Measurements from ENCODE around the gene BIRC6. TPM values are rescaled to one million over a fixed set of nuclear protein-coding genes. Genes with fewer than 3 reads are reported as not detected.
"Not testable (repeated sequence)": the region's sequence is repeated elsewhere in the genome, so short reads cannot be mapped to it uniquely, and the experiment has no call there.

BIRC6 gene
- total RNA-seq, 2 experiments from 2014 or later: 95.0 to 103 TPM

GRCh38 chr2:32430804-32431203, 74.0 kb downstream of the BIRC6 start:
- DNase-seq: no peak
- H3K36me3 Mint-ChIP-seq (ENCODE audit: low read depth): peaks cover 45% of the 10 kb centered on the region
- H3K27me3 Mint-ChIP-seq: no peaks in the 10 kb centered on the region
- H3K27ac Mint-ChIP-seq: no peak overlapping the region
- CTCF ChIA-PET: no interaction called here
- no peaks in the 10 kb centered on the region for H3K9me3 Mint-ChIP-seq
- POLR2A ChIA-PET: no interaction called here
- H3K4me1 Mint-ChIP-seq: peaks cover 15% of the 10 kb centered on the region
- no peak overlapping the region for H3K4me3 Mint-ChIP-seq

GRCh38 chr2:32436150-32436549, 79.3 kb downstream of the BIRC6 start:
- CTCF ChIA-PET: no interaction called here
- H3K27ac Mint-ChIP-seq: peak overlapping the region; percentile 58

GRCh38 chr2:32442020-32442467, 85.2 kb downstream of the BIRC6 start:
- POLR2A ChIA-PET: no interaction called here
- peaks cover 60% of the 10 kb centered on the region for H3K36me3 Mint-ChIP-seq (ENCODE audit: low read depth)

More at GRCh38 chr2:32436150-32436549, 79.3 kb downstream of the BIRC6 start:
- H3K4me3 Mint-ChIP-seq: no peak overlapping the region
- no peaks in the 10 kb centered on the region for H3K27me3 Mint-ChIP-seq
- H3K36me3 Mint-ChIP-seq (ENCODE audit: low read depth): peaks cover 57% of the 10 kb centered on the region
- peaks cover 4% of the 10 kb centered on the region for H3K4me1 Mint-ChIP-seq
- DNase-seq: no peak
- H3K9me3 Mint-ChIP-seq: no peaks in the 10 kb centered on the region
- POLR2A ChIA-PET: no interaction called here

GRCh38 chr2:32446369-32446768, 89.5 kb downstream of the BIRC6 start:
- no peaks in the 10 kb centered on the region for H3K27me3 Mint-ChIP-seq
- no peaks in the 10 kb centered on the region for H3K9me3 Mint-ChIP-seq
- peaks cover 48% of the 10 kb centered on the region for H3K36me3 Mint-ChIP-seq (ENCODE audit: low read depth)
- ChIA-PET CTCF (interaction anchor here (0.7 kb wide), 1 partner anchor 28 kb away, joined by 4 read pairs; no protein-coding TSS in a partner anchor), POLR2A (no interaction called here)
- no peak overlapping the region for H3K4me3 Mint-ChIP-seq
- DNase-seq: no peak
- no peaks in the 10 kb centered on the region for H3K4me1 Mint-ChIP-seq
- H3K27ac Mint-ChIP-seq: no peak overlapping the region

More at GRCh38 chr2:32442020-32442467, 85.2 kb downstream of the BIRC6 start:
- DNase-seq: no peak
- CTCF ChIA-PET: interaction anchor here (0.6 to 0.8 kb wide), 2 partner anchors 25 to 29 kb away, joined by 3 to 4 read pairs; no protein-coding TSS in a partner anchor
- H3K4me3 Mint-ChIP-seq: no peak overlapping the region
- peaks cover 2% of the 10 kb centered on the region for H3K4me1 Mint-ChIP-seq
- H3K9me3 Mint-ChIP-seq: no peaks in the 10 kb centered on the region
- peak overlapping the region; percentile 32 for H3K27ac Mint-ChIP-seq
- H3K27me3 Mint-ChIP-seq: no peaks in the 10 kb centered on the region

- no peak overlapping the region for H3K27ac Mint-ChIP-seq
- DNase-seq: no peak
- H3K4me1 Mint-ChIP-seq: peaks cover 4% of the 10 kb centered on the region
- no peaks in the 10 kb centered on the region for H3K9me3 Mint-ChIP-seq
- no peak overlapping the region for H3K4me3 Mint-ChIP-seq
- no peaks in the 10 kb centered on the region for H3K27me3 Mint-ChIP-seq
- peaks cover 29% of the 10 kb centered on the region for H3K36me3 Mint-ChIP-seq (ENCODE audit: low read depth)
- CTCF ChIA-PET: no interaction called here
- POLR2A ChIA-PET: no interaction called here
Measured at GRCh38 chr2:32450851-32451250, 94.0 kb downstream of the BIRC6 start.

- ChIA-PET POLR2A (no interaction called here), CTCF (no interaction called here)
- no peak overlapping the region for H3K4me3 Mint-ChIP-seq
- no peak overlapping the region for H3K27ac Mint-ChIP-seq
- peaks cover 36% of the 10 kb centered on the region for H3K36me3 Mint-ChIP-seq (ENCODE audit: low read depth)
- peaks cover 4% of the 10 kb centered on the region for H3K4me1 Mint-ChIP-seq
- H3K9me3 Mint-ChIP-seq: no peaks in the 10 kb centered on the region
- H3K27me3 Mint-ChIP-seq: no peaks in the 10 kb centered on the region
- DNase-seq: no peak
Measured at GRCh38 chr2:32452338-32453064, 95.7 kb downstream of the BIRC6 start.

- peaks cover 4% of the 10 kb centered on the region for H3K4me1 Mint-ChIP-seq
- no peak for DNase-seq
- H3K4me3 Mint-ChIP-seq: no peak overlapping the region
- no peaks in the 10 kb centered on the region for H3K27me3 Mint-ChIP-seq
- H3K36me3 Mint-ChIP-seq (ENCODE audit: low read depth): peaks cover 39% of the 10 kb centered on the region
- ChIA-PET CTCF (no interaction called here), POLR2A (no interaction called here)
- H3K9me3 Mint-ChIP-seq: no peaks in the 10 kb centered on the region
- H3K27ac Mint-ChIP-seq: no peak overlapping the region
Measured at GRCh38 chr2:32453242-32454062, 96.6 kb downstream of the BIRC6 start.

- peaks cover 38% of the 10 kb centered on the region for H3K36me3 Mint-ChIP-seq (ENCODE audit: low read depth)
- CTCF ChIA-PET: no interaction called here
Measured at GRCh38 chr2:32455816-32456215, 99.0 kb downstream of the BIRC6 start.

GRCh38 chr2:32456808-32457207, 100.0 kb downstream of the BIRC6 start:
- H3K4me1 Mint-ChIP-seq: peaks cover 4% of the 10 kb centered on the region
- CTCF ChIA-PET: no interaction called here

More at GRCh38 chr2:32455816-32456215, 99.0 kb downstream of the BIRC6 start:
- no peak for DNase-seq
- Mint-ChIP-seq H3K4me3 (no peak overlapping the region), H3K9me3 (no peaks in the 10 kb centered on the region), H3K4me1 (peaks cover 4% of the 10 kb centered on the region), H3K27ac (no peak overlapping the region), H3K27me3 (no peaks in the 10 kb centered on the region)
- POLR2A ChIA-PET: no interaction called here

GRCh38 chr2:32457814-32458213, 101.0 kb downstream of the BIRC6 start:
- Mint-ChIP-seq H3K36me3 (ENCODE audit: low read depth) (peaks cover 42% of the 10 kb centered on the region), H3K9me3 (no peaks in the 10 kb centered on the region), H3K4me1 (peaks cover 5% of the 10 kb centered on the region), H3K27me3 (no peaks in the 10 kb centered on the region), H3K27ac (no peak overlapping the region), H3K4me3 (no peak overlapping the region)
- CTCF ChIA-PET: no interaction called here
- DNase-seq: no peak
- POLR2A ChIA-PET: no interaction called here

More at GRCh38 chr2:32456808-32457207, 100.0 kb downstream of the BIRC6 start:
- Mint-ChIP-seq H3K9me3 (no peaks in the 10 kb centered on the region), H3K36me3 (ENCODE audit: low read depth) (peaks cover 38% of the 10 kb centered on the region), H3K4me3 (no peak overlapping the region), H3K27ac (no peak overlapping the region), H3K27me3 (no peaks in the 10 kb centered on the region)
- POLR2A ChIA-PET: no interaction called here
- DNase-seq: no peak

GRCh38 chr2:32460861-32461260, 104.0 kb downstream of the BIRC6 start:
- CTCF ChIA-PET: not testable (repeated sequence)

GRCh38 chr2:32463110-32463509, 106.3 kb downstream of the BIRC6 start:
- Mint-ChIP-seq H3K27me3 (no peaks in the 10 kb centered on the region), H3K27ac (no peak overlapping the region), H3K4me3 (no peak overlapping the region), H3K4me1 (peaks cover 5% of the 10 kb centered on the region), H3K9me3 (no peaks in the 10 kb centered on the region), H3K36me3 (ENCODE audit: low read depth) (peaks cover 51% of the 10 kb centered on the region)
- ChIA-PET CTCF (no interaction called here), POLR2A (no interaction called here)
- no peak for DNase-seq

More at GRCh38 chr2:32460861-32461260, 104.0 kb downstream of the BIRC6 start:
- H3K27me3 Mint-ChIP-seq, H3K4me1 Mint-ChIP-seq, H3K9me3 Mint-ChIP-seq, H3K4me3 Mint-ChIP-seq, DNase-seq, POLR2A ChIA-PET, H3K27ac Mint-ChIP-seq: not testable (repeated sequence)
- H3K36me3 Mint-ChIP-seq (ENCODE audit: low read depth): peaks cover 54% of the 10 kb centered on the region

- Mint-ChIP-seq H3K36me3 (ENCODE audit: low read depth) (peaks cover 53% of the 10 kb centered on the region), H3K9me3 (no peaks in the 10 kb centered on the region), H3K4me3 (no peak overlapping the region), H3K27ac (no peak overlapping the region), H3K27me3 (no peaks in the 10 kb centered on the region), H3K4me1 (peaks cover 5% of the 10 kb centered on the region)
- DNase-seq: no peak
- ChIA-PET POLR2A (no interaction called here), CTCF (no interaction called here)
Measured at GRCh38 chr2:32464431-32464830, 107.6 kb downstream of the BIRC6 start.

Measured in activated CD4-positive, alpha-beta memory T cell treated with anti-CD3 and anti-CD28 coated beads, Interleukin-2, amount 10 ng/mL, durations not matched to agents 7 days and 5 days (primary cell).